Measurements from ENCODE around the gene PCDHA4.

The PCDHA4 gene

GRCh38 chr5:140857177-140857986 is 50.5 kb downstream of the PCDHA4 start:
- DNase-seq = no peak

DNA sequence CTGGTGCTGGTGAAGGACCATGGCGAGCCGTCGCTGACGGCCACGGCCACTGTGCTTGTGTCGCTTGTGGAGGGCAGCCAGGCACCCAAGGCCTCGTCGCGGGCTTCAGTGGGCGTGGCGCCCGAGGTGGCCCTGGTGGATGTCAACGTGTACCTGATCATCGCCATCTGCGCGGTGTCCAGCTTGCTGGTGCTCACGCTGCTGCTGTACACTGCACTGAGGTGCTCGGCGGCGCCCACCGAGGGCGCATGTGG is 51.0 kb downstream of the PCDHA4 start:
- no peak for DNase-seq

DNA sequence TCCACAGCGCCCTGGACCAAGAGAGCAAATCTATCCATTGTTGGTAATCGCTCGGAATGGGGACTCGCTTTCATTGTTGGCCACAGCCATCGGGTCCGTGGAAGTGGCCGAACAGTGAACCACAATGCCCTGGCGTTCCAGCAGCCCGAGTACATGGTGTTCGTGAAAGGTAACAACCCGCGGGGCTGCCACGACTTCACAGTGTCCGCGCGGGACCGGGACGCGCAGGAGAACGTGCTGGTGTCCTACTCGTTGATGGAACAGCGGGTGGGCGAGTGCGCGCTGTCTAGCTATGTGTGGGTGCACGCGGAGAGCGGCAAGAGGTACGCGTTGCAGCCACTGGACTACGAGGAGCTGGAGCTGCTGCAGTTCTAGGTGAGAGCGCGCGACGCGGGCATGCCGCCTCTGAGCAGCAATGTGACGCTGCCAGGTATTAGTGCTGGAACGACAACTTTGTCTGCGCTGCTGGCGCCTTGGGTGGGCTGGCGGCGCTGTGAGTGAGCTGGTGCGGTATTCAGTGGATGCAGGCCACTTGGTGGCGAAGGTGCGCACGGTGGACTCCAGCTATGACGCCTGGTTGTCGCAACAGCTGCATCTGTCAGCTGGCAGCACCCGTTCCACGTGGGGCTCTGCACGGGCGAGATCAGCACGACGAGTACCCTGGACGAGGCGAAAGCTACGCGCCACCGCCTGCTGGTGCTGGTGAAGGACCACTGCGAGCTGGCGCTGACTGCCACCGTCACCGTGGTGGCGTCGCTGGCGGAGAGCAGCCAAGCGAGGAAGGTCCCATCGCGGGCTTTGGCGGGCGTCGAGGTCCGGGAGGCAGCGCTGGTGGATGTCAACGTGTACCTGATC is 55.8 kb downstream of the PCDHA4 start:
- no peak for DNase-seq

Measured in suppressor macrophage (primary cell).